Lung (tissue), 12 donors: ENCODE results near the gene DCUN1D2. TPM values are rescaled to one million over a fixed set of nuclear protein-coding genes. Genes with fewer than 3 reads are reported as not detected.

Source experiments
- ATAC-seq: fragments of 200-7000 bp; cut with Tn5 transposase; one replicate; pipeline ENCODE4 v1.9.1; 2020; ENCODE audit warnings: moderate number of reproducible peaks; ENCODE audit not compliant: insufficient read depth, low FRiP score
- DNase-seq, 3 donors: peaks; one replicate each; pipeline ENCODE4 v3.0.0-alpha.2; 2013 to 2017
- H3K27ac ChIP-seq, 2 donors: one replicate each; pipeline ENCODE4 v1.5.1; 2013; ENCODE audit warnings: mild to moderate bottlenecking in 2 of 2, moderate library complexity in 2 of 2, control low read depth in 1 of 2, inconsistent platforms in 1 of 2, low read depth in 1 of 2, low read length in 1 of 2
- H3K27me3 ChIP-seq, 3 donors: one replicate each; pipeline ENCODE4 v1.5.1; 2013; ENCODE audit warnings: low read length in 2 of 3; ENCODE audit not compliant: control insufficient read depth in 3 of 3, insufficient read depth in 3 of 3
- H3K36me3 ChIP-seq, 4 donors: one replicate each; pipeline ENCODE4 v1.5.1; 2013; ENCODE audit warnings: low read length in 4 of 4, mild to moderate bottlenecking in 1 of 4, moderate library complexity in 1 of 4; ENCODE audit not compliant: control insufficient read depth in 4 of 4, insufficient read depth in 4 of 4
- H3K4me1 ChIP-seq, 5 donors: one replicate each; pipeline ENCODE4 v1.5.1; 2013; ENCODE audit warnings: low read length in 5 of 5, mild to moderate bottlenecking in 2 of 5, moderate library complexity in 1 of 5; ENCODE audit not compliant: control insufficient read depth in 5 of 5, insufficient read depth in 5 of 5
- H3K4me3 ChIP-seq: one replicate; pipeline ENCODE4 v1.5.1; 2013; ENCODE audit warnings: mild to moderate bottlenecking, control low read depth, moderate library complexity
- H3K9ac ChIP-seq, 2 donors: one replicate each; pipeline ENCODE4 v1.5.1; 2013; ENCODE audit warnings: low read length in 2 of 2, control low read depth in 1 of 2; ENCODE audit not compliant: insufficient read depth in 1 of 2
- H3K9me3 ChIP-seq, 4 donors: one replicate each; pipeline ENCODE4 v1.5.1; 2013; ENCODE audit warnings: low read length in 3 of 4, mild to moderate bottlenecking in 1 of 4, moderate library complexity in 1 of 4; ENCODE audit not compliant: control insufficient read depth in 4 of 4, insufficient read depth in 3 of 4
- WGBS, 2 donors: extraction: QIAGEN DNeasy Blood & Tissue Kit; methylation state at CpG; one replicate each; pipeline ENCODE4 v1.1.7; 2013; 5-methylcytosine and 5-hydroxymethylcytosine counted together
- polyA plus RNA-seq, 2 donors: library from polyadenylated mRNA; stranded (reverse); fragments of 200-250 nt; gene quantifications; one replicate each; pipeline ENCODE4 v1.2.1, GENCODE V29; 2013
- total RNA-seq, 2 donors: library from RNA; depleted of rRNA in 1 of 2; stranded (reverse); fragments of >200 nt in 1 of 2; gene quantifications; one replicate each; pipeline ENCODE4 v1.2.1, GENCODE V29; 2014 to 2021
- TF ChIP-seq, protein P1 (sequence below): IDR thresholded peaks from 2 replicates; pipeline ENCODE4 v1.5.1; 2012; ENCODE audit warnings: mild to moderate bottlenecking; ENCODE audit errors: control extremely low read depth, extremely low read depth
- donor health status: control.
- donor health status: control.
- donor health status: Bipolar disorder and iron deficiency.
- donor health status: healthy.
- donor health status: DM: yes; HTN: yes; CAD: no.

The DCUN1D2 gene
- total and polyA plus RNA-seq, 4 donors, result 6.9 to 21.1 (median 13.8) TPM

DNA sequence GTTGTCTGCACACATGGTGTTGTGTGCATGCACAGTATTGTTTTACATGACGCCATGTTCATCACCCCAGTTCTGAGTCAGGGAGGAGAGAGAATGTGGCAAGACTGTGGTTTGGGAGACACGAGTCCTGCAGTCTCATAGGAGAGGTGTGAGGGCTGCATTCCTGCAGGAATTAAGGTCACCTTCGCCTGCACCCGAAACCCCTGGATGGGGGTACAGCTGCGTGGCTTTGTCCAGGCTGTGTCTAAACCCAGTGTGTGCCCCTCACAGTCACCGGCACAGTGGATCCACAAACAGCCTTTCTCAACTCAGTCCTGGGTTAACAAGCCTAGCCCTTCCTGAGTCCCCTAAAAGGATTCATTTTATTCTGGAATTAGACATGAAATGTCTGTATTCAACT is 42.9 kb downstream of the DCUN1D2 start:
- Histone ChIP-seq H3K9me3 (no peaks in the 10 kb centered on the region), H3K4me1 (peaks cover 0 to 19% (median 8%) of the 10 kb centered on the region in 5 donors), H3K4me3 (no peak overlapping the region), H3K27me3 (no peaks in the 10 kb centered on the region), H3K27ac (peak overlapping the region in 1 of 2 donors; percentile 27), H3K9ac (no peak overlapping the region), H3K36me3 (no peaks in the 10 kb centered on the region)
- DNase-seq, result no peak
- TF ChIP-seq, protein P1, sequence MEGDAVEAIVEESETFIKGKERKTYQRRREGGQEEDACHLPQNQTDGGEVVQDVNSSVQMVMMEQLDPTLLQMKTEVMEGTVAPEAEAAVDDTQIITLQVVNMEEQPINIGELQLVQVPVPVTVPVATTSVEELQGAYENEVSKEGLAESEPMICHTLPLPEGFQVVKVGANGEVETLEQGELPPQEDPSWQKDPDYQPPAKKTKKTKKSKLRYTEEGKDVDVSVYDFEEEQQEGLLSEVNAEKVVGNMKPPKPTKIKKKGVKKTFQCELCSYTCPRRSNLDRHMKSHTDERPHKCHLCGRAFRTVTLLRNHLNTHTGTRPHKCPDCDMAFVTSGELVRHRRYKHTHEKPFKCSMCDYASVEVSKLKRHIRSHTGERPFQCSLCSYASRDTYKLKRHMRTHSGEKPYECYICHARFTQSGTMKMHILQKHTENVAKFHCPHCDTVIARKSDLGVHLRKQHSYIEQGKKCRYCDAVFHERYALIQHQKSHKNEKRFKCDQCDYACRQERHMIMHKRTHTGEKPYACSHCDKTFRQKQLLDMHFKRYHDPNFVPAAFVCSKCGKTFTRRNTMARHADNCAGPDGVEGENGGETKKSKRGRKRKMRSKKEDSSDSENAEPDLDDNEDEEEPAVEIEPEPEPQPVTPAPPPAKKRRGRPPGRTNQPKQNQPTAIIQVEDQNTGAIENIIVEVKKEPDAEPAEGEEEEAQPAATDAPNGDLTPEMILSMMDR, result no peak
- ATAC-seq, result no peak
- 88 to 92% methylated on average over 6 of the region's 6 CpGs for WGBS, 2 donors

DNA sequence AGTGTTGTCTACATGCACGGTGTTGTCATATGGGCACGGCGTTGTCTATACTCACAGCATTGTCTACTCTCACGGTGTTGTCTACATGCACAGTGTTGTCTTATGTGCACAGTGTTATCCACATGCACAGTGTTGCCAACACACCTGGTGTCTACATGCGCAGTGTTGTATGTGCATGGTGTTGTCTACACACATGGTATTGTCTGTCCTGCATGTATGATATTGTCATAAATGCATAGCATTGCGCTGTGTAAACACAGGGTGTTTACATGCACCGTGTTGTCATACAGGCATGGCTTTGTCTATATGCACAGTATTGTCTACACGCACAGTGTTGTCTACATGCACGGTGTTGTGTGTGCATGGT is 44.0 kb downstream of the DCUN1D2 start:
- TF ChIP-seq, protein P1, result no peak
- Histone ChIP-seq H3K4me3 (no peak overlapping the region), H3K4me1 (peaks cover 0 to 19% (median 8%) of the 10 kb centered on the region in 5 donors), H3K9ac (no peak overlapping the region), H3K9me3 (no peaks in the 10 kb centered on the region), H3K36me3 (no peaks in the 10 kb centered on the region), H3K27ac (no peak overlapping the region), H3K27me3 (no peaks in the 10 kb centered on the region)
- no peak for DNase-seq
- WGBS, 2 donors, result 86 to 92% methylated on average over 9 of the region's 9 CpGs
- no peak for ATAC-seq

DNA sequence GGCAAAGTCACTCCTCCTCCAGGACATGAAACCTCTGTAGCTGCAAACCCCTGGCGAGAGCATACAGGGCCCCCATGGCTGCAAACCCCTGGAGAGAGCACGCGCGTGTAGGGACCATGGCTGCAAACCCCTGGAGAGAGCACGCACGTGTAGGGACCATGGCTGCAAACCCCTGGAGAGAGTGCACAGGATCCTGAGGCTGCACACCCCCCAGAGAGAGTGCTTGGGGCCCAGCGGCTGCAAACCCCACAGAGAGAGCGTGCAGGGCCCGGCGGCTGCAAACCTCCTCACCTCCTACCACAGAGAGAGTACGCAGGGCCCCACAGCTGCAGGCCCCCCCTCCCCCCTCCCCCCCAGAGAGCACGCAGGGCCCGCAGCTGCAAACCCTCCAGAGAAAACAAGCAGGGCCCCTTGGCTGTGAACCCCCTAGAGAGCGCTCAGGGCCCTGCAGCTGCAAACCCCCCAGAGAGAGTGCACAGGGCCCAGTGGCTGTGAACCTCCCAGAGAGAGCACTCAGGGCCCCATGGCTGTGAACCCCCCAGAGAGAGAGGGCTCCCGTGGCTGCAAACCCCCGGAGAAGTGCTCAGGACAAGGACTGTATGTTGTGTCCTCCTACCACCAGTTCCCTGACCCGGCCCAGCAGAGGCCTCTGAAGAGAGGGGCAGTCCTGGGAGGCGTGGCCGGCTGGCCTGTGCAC is 44.6 kb downstream of the DCUN1D2 start:
- peaks cover 0 to 19% (median 8%) of the 10 kb centered on the region in 5 donors for H3K4me1 ChIP-seq
- H3K4me3 ChIP-seq, result no peak overlapping the region
- no peaks in the 10 kb centered on the region for H3K9me3 ChIP-seq
- no peaks in the 10 kb centered on the region for H3K27me3 ChIP-seq
- TF ChIP-seq, protein P1, result no peak
- DNase-seq, result peak; percentile 44 to 53 (median 46)
- 70 to 73% methylated on average over 18 to 19 of the region's 19 CpGs for WGBS, 2 donors
- ATAC-seq, result no peak
- H3K36me3 ChIP-seq, result no peaks in the 10 kb centered on the region
- H3K27ac ChIP-seq, result no peak overlapping the region
- H3K9ac ChIP-seq, result no peak overlapping the region

DNA sequence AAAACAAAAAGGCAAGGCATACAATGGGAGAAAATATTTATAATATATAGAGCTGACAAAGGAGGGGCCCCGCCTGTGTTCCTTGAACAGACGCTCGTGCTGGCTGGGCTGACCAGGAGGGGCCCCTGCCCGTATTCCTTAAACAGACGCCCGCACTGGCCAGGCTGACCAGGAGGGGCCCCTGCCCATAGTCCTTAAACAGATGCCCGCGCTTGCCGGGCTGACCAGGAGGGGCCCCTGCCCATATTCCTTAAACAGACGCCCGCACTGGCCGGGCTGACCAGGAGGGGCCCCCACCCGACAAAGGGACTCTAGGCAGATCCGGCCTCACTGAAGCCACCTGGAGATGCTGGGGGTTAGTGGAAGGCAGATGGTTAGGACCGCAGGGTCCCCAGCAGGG is 46.5 kb downstream of the DCUN1D2 start:
- TF ChIP-seq, protein P1, result no peak
- Histone ChIP-seq H3K27me3 (no peaks in the 10 kb centered on the region), H3K9ac (no peak overlapping the region), H3K4me1 (peaks cover 0 to 19% (median 4%) of the 10 kb centered on the region in 5 donors), H3K27ac (no peak overlapping the region), H3K36me3 (no peaks in the 10 kb centered on the region), H3K9me3 (no peaks in the 10 kb centered on the region), H3K4me3 (no peak overlapping the region)
- DNase-seq (no peak), ATAC-seq (no peak)
- WGBS, 2 donors, result 96 to 98% methylated on average over 15 of the region's 15 CpGs
